ENCODE measurements around the gene ZNF787.

ZNF787 gene

GRCh38 chr19:56163097-56163496 is 42.0 kb upstream of the ZNF787 start:
- no peaks in the 10 kb centered on the region for H3K36me3 ChIP-seq (ENCODE audit: low read length)
- H3K4me3 ChIP-seq (ENCODE audit: insufficient read depth, low read length, poor library complexity, severe bottlenecking) = no peak overlapping the region
- H3K9me3 ChIP-seq (ENCODE audit: insufficient read depth, low read length) = no peaks in the 10 kb centered on the region
- no peaks in the 10 kb centered on the region for H3K27me3 ChIP-seq (ENCODE audit: low read length)
- H3K9me2 ChIP-seq (replicated peaks; ENCODE audit: insufficient read depth, low read length) = no peaks in the 10 kb centered on the region
- H2AFZ ChIP-seq (ENCODE audit: low read depth, low read length, severe bottlenecking) = no peak overlapping the region
- H3K27ac ChIP-seq (ENCODE audit: low read depth, low read length) = no peak overlapping the region
- H3K79me2 ChIP-seq (ENCODE audit: insufficient read depth, low read length) = no peaks in the 10 kb centered on the region
- H3F3A ChIP-seq (ENCODE audit: insufficient read depth) = no peaks in the 10 kb centered on the region
- no peak for TF ChIP-seq EZH2phosphoT487 (conservative IDR thresholded peaks at IDR 0.05; ENCODE audit: low read length)
- no peak for TF ChIP-seq CTCF (IDR thresholded peaks at IDR 0.05; ENCODE audit: insufficient read depth, low read length, poor library complexity, severe bottlenecking)
- H4K20me1 ChIP-seq (ENCODE audit: low read depth, low read length) = no peaks in the 10 kb centered on the region
- no peak overlapping the region for H3K9ac ChIP-seq (ENCODE audit: low read length)
- no peak overlapping the region for H3K4me2 ChIP-seq (ENCODE audit: low read depth, low read length, poor library complexity, severe bottlenecking)

- Histone ChIP-seq H2AFZ (ENCODE audit: low read depth, low read length, severe bottlenecking) (no peak overlapping the region), H3K27ac (ENCODE audit: low read depth, low read length) (no peak overlapping the region), H3K79me2 (ENCODE audit: insufficient read depth, low read length) (no peaks in the 10 kb centered on the region), H3K9ac (ENCODE audit: low read length) (no peak overlapping the region), H3K4me3 (ENCODE audit: insufficient read depth, low read length, poor library complexity, severe bottlenecking) (no peak overlapping the region), H3K36me3 (ENCODE audit: low read length) (no peaks in the 10 kb centered on the region), H3F3A (ENCODE audit: insufficient read depth) (no peaks in the 10 kb centered on the region), H3K9me2 (replicated peaks; ENCODE audit: insufficient read depth, low read length) (no peaks in the 10 kb centered on the region), H4K20me1 (ENCODE audit: low read depth, low read length) (no peaks in the 10 kb centered on the region), H3K4me2 (ENCODE audit: low read depth, low read length, poor library complexity, severe bottlenecking) (no peak overlapping the region), H3K27me3 (ENCODE audit: low read length) (no peaks in the 10 kb centered on the region), H3K9me3 (ENCODE audit: insufficient read depth, low read length) (no peaks in the 10 kb centered on the region)
- TF ChIP-seq EZH2phosphoT487 (conservative IDR thresholded peaks at IDR 0.05; ENCODE audit: low read length) (no peak), CTCF (IDR thresholded peaks at IDR 0.05; ENCODE audit: insufficient read depth, low read length, poor library complexity, severe bottlenecking) (no peak)
These were observed 41.2 kb upstream of the ZNF787 start for GRCh38 chr19:56162258-56162657.

- H2AFZ ChIP-seq (ENCODE audit: low read depth, low read length, severe bottlenecking) = no peak overlapping the region
- H3K9me3 ChIP-seq (ENCODE audit: insufficient read depth, low read length) = no peaks in the 10 kb centered on the region
- no peak overlapping the region for H3K4me3 ChIP-seq (ENCODE audit: insufficient read depth, low read length, poor library complexity, severe bottlenecking)
- no peaks in the 10 kb centered on the region for H3F3A ChIP-seq (ENCODE audit: insufficient read depth)
- no peaks in the 10 kb centered on the region for H3K9me2 ChIP-seq (replicated peaks; ENCODE audit: insufficient read depth, low read length)
- H3K27me3 ChIP-seq (ENCODE audit: low read length) = no peaks in the 10 kb centered on the region
- no peaks in the 10 kb centered on the region for H3K36me3 ChIP-seq (ENCODE audit: low read length)
- H3K4me2 ChIP-seq (ENCODE audit: low read depth, low read length, poor library complexity, severe bottlenecking) = no peak overlapping the region
- no peaks in the 10 kb centered on the region for H4K20me1 ChIP-seq (ENCODE audit: low read depth, low read length)
- no peak overlapping the region for H3K9ac ChIP-seq (ENCODE audit: low read length)
- no peaks in the 10 kb centered on the region for H3K79me2 ChIP-seq (ENCODE audit: insufficient read depth, low read length)
- no peak overlapping the region for H3K27ac ChIP-seq (ENCODE audit: low read depth, low read length)
- TF ChIP-seq EZH2phosphoT487 (conservative IDR thresholded peaks at IDR 0.05; ENCODE audit: low read length) (no peak), CTCF (IDR thresholded peaks at IDR 0.05; ENCODE audit: insufficient read depth, low read length, poor library complexity, severe bottlenecking) (no peak)
These were observed 40.4 kb upstream of the ZNF787 start for GRCh38 chr19:56161534-56161933.
